Smooth muscle cell (in vitro differentiated cells): ENCODE measurements around the gene NLE1. TPM values are rescaled to one million over a fixed set of nuclear protein-coding genes. Genes with fewer than 3 reads are reported as not detected.

Experiments
- DNase-seq: peaks from one replicate; lab custom pipeline; 2025; ENCODE audit not compliant: unreplicated experiment; lab: John Stamatoyannopoulos, UW
- H2AFZ ChIP-seq: fragments of 200-600 bp; sonication (generic); 2 replicates; pipeline ENCODE4 v1.6.0; 2016; ENCODE audit warnings: antibody characterized with exemption, low read depth, mild to moderate bottlenecking
- H3F3A ChIP-seq: fragments of 200-600 bp; sonication (generic); 2 replicates; pipeline ENCODE4 v1.6.0; 2017; ENCODE audit warnings: antibody characterized with exemption, low read depth
- H3K27ac ChIP-seq: fragments of 200-600 bp; sonication (generic); 2 replicates; pipeline ENCODE4 v1.5.1; 2016; ENCODE audit warnings: low read depth, mild to moderate bottlenecking
- H3K27me3 ChIP-seq: fragments of 200-600 bp; sonication (generic); 2 replicates; pipeline ENCODE4 v1.6.1; 2016; ENCODE audit warnings: low read depth, mild to moderate bottlenecking
- H3K36me3 ChIP-seq: fragments of 200-600 bp; sonication (generic); 2 replicates; pipeline ENCODE4 v1.5.1; 2016; ENCODE audit warnings: low read depth
- H3K4me1 ChIP-seq: fragments of 200-600 bp; sonication (generic); 2 replicates; pipeline ENCODE4 v1.5.1; 2016; ENCODE audit warnings: low read depth
- H3K4me2 ChIP-seq: fragments of 200-600 bp; sonication (generic); 2 replicates; pipeline ENCODE4 v1.6.0; 2016; ENCODE audit warnings: mild to moderate bottlenecking
- H3K4me3 ChIP-seq: fragments of 200-600 bp; sonication (generic); 2 replicates; pipeline ENCODE4 v1.5.1; 2016; ENCODE audit warnings: mild to moderate bottlenecking
- H3K79me2 ChIP-seq: fragments of 200-600 bp; sonication (generic); 2 replicates; pipeline ENCODE4 v1.6.0; 2016; ENCODE audit warnings: low read depth, mild to moderate bottlenecking
- H3K9ac ChIP-seq: fragments of 200-600 bp; sonication (generic); 2 replicates; pipeline ENCODE4 v1.6.0; 2016; ENCODE audit warnings: low read depth
- H3K9me3 ChIP-seq: fragments of 200-600 bp; sonication (generic); replicated peaks from 2 replicates; pipeline ENCODE4 v1.5.1; 2016; ENCODE audit warnings: low read depth
- H4K20me1 ChIP-seq: fragments of 200-600 bp; sonication (generic); 2 replicates; pipeline ENCODE4 v1.6.0; 2016; ENCODE audit warnings: low read depth
- WGBS: methylation state at CpG from one replicate; pipeline ENCODE4 v1.1.7; 2016; ENCODE audit warnings: low lambda C conversion rate; 5-methylcytosine and 5-hydroxymethylcytosine counted together
- polyA plus RNA-seq: library from polyadenylated mRNA; unstranded; fragments of >200 nt; fragmentation: Nextera tagmentation; extraction: Ambion mirVana; gene quantifications from 2 replicates; pipeline ENCODE4 v1.2.1, GENCODE V29; 2016
- total RNA-seq: library from RNA; depleted of rRNA; stranded (reverse); fragments of >200 nt; gene quantifications from 2 replicates; pipeline ENCODE4 v1.2.3, GENCODE V29; 2014
- TF ChIP-seq, protein P1 (sequence below): fragments of 200-600 bp; sonication (generic); IDR thresholded peaks from 2 replicates; pipeline ENCODE4 v1.5.1; 2017; ENCODE audit warnings: borderline replicate concordance, mild to moderate bottlenecking, antibody characterized with exemption; ENCODE audit not compliant: insufficient read depth, poor library complexity, severe bottlenecking

The NLE1 gene
- total and polyA plus RNA-seq, 2 experiments from 2014 or later, result 5.6 to 10.3 TPM

DNA sequence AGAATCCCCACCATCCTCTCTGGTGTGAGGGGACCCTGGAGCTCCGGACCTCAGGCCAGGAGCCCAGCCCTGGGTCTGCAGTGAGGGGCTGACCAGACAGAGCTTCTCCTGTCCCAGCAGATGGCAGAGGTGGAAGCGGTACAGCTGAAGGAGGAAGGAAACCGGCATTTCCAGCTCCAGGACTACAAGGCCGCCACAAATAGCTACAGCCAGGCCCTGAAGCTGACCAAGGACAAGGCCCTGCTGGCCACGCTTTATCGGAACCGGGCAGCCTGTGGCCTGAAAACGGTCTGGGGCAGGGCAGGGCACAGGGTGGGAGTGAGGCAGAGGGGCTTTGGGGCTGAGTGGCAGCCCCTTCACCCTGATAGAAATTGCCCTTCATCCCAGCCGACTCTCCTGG is 6.0 kb upstream of the NLE1 start:
- TF ChIP-seq, protein P1, sequence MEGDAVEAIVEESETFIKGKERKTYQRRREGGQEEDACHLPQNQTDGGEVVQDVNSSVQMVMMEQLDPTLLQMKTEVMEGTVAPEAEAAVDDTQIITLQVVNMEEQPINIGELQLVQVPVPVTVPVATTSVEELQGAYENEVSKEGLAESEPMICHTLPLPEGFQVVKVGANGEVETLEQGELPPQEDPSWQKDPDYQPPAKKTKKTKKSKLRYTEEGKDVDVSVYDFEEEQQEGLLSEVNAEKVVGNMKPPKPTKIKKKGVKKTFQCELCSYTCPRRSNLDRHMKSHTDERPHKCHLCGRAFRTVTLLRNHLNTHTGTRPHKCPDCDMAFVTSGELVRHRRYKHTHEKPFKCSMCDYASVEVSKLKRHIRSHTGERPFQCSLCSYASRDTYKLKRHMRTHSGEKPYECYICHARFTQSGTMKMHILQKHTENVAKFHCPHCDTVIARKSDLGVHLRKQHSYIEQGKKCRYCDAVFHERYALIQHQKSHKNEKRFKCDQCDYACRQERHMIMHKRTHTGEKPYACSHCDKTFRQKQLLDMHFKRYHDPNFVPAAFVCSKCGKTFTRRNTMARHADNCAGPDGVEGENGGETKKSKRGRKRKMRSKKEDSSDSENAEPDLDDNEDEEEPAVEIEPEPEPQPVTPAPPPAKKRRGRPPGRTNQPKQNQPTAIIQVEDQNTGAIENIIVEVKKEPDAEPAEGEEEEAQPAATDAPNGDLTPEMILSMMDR, result no peak
- Histone ChIP-seq H3K9me3 (no peaks in the 10 kb centered on the region), H3F3A (no peaks in the 10 kb centered on the region), H3K4me1 (no peaks in the 10 kb centered on the region), H3K27ac (no peak overlapping the region), H3K27me3 (no peaks in the 10 kb centered on the region), H3K4me2 (no peak overlapping the region), H3K9ac (no peak overlapping the region), H3K79me2 (no peaks in the 10 kb centered on the region), H2AFZ (no peak overlapping the region), H3K36me3 (no peaks in the 10 kb centered on the region), H3K4me3 (no peak overlapping the region), H4K20me1 (no peaks in the 10 kb centered on the region)
- WGBS, result 86% methylated on average over 9 of the region's 9 CpGs
- DNase-seq, result no peak

DNA sequence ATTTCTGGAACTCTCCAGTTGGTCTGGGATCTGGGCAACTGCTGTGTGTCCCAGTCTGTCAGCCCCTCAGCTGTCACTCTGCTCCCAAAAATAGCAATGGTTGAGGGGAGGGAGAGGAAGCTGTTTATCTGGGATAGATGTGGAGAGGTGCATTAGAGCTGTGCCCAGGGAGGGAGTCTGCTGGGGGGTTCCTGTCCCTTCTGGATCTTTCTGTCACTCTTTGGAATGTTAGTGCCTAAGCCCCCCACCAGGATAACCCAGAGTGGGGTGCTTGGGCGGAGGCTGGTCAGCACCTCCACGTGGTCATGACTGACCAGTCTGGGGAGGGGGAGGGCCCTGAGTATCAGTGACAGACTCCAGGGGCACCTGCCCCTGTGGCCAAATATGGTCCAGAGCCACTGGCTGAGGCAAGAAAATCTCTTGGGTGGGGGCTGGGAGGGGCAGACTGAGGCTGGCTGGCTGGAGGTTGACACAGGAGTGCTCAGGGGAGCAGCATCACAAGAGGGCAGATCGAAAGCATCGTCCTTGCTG is 5.3 kb upstream of the NLE1 start, which contains the start of gene UNC45B:
TSS of gene UNC45B (plus strand) at position 443 of the 531 bp plus-strand sequence. CDS start 447 bp downstream, outside the sequence.
- no peak for DNase-seq
- no peaks in the 10 kb centered on the region for H3K36me3 ChIP-seq
- H3K27me3 ChIP-seq, result no peaks in the 10 kb centered on the region
- no peaks in the 10 kb centered on the region for H4K20me1 ChIP-seq
- no peak within 1 kb of the TSS for H3K9ac ChIP-seq
- no peak within 1 kb of the TSS for H3K4me2 ChIP-seq
- no peaks in the 10 kb centered on the region for H3K79me2 ChIP-seq
- no peak within 1 kb of the TSS for H2AFZ ChIP-seq
- H3K27ac ChIP-seq, result no peak within 1 kb of the TSS
- no peaks in the 10 kb centered on the region for H3F3A ChIP-seq
- H3K4me3 ChIP-seq, result no peak within 1 kb of the TSS
- no peaks in the 10 kb centered on the region for H3K4me1 ChIP-seq
- WGBS, result 69% methylated on average over 4 of the region's 4 CpGs
- no peaks in the 10 kb centered on the region for H3K9me3 ChIP-seq
- TF ChIP-seq, protein P1, result no peak

DNA sequence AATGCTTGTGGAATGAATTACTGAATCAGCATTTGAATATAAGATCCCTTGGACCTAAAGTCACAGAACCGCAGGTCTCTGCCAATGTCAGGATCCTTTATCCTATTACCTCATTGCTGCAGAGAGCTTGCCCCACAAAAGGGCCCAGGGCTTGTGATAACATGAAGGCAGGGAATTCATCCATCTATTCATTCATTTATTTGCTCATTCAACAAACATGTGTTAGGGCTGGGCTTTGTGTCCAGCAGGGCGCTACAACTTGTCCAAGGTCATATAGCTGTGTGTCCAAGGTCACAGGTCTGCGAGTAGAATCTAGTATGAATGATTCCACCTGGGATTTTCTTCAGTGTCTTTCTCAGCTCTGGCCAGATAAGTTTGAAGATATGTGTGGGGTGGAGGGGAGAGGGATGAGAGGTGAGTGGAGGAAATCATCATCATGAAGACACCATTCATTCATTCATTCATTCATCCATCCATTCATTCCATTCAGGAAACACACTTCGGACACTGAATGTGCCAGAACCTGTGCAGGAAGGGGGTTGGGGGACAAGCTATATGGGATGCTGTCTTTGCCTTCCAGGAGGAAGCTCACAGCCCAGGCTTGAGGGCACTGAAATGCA is 4.2 kb upstream of the NLE1 start:
- H2AFZ ChIP-seq, result no peak overlapping the region
- no peak overlapping the region for H3K27ac ChIP-seq
- TF ChIP-seq, protein P1, result no peak
- 91% methylated on average over 4 of the region's 4 CpGs for WGBS
- peaks cover 6% of the 10 kb centered on the region for H3K79me2 ChIP-seq
- no peaks in the 10 kb centered on the region for H3K27me3 ChIP-seq
- no peaks in the 10 kb centered on the region for H3F3A ChIP-seq
- H3K4me3 ChIP-seq, result no peak overlapping the region
- H3K36me3 ChIP-seq, result no peaks in the 10 kb centered on the region
- no peaks in the 10 kb centered on the region for H3K4me1 ChIP-seq
- no peaks in the 10 kb centered on the region for H3K9me3 ChIP-seq
- H4K20me1 ChIP-seq, result no peaks in the 10 kb centered on the region
- H3K4me2 ChIP-seq, result no peak overlapping the region
- no peak for DNase-seq
- no peak overlapping the region for H3K9ac ChIP-seq

DNA sequence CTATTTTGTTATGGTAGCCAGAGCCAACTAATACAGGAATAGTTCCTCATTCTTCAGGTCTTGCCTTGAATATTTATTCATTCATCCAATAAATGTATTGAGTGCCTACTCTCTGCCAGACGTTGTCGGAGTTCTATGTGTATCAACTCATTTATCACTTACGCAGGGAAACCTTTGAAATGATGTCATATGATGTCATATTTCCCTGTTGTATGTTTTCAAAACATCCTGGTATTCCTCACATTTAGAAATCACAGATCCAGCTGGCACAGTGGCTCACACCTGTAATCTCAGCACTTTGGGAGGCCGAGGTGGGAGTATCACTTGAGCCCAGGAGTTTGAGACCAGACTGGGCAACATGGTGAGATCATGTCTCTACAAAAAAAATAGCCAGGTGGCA is 2.7 kb upstream of the NLE1 start:
- no peaks in the 10 kb centered on the region for H4K20me1 ChIP-seq
- TF ChIP-seq, protein P1, result no peak
- H3K4me3 ChIP-seq, result no peak overlapping the region
- no peak overlapping the region for H2AFZ ChIP-seq
- no peaks in the 10 kb centered on the region for H3K36me3 ChIP-seq
- no peaks in the 10 kb centered on the region for H3K9me3 ChIP-seq
- H3K4me1 ChIP-seq, result peaks cover 8% of the 10 kb centered on the region
- H3K27me3 ChIP-seq, result no peaks in the 10 kb centered on the region
- H3K9ac ChIP-seq, result no peak overlapping the region
- H3F3A ChIP-seq, result no peaks in the 10 kb centered on the region
- no peak overlapping the region for H3K27ac ChIP-seq
- no peak for DNase-seq
- H3K4me2 ChIP-seq, result no peak overlapping the region
- 92% methylated on average over 4 of the region's 4 CpGs for WGBS
- H3K79me2 ChIP-seq, result peaks cover 13% of the 10 kb centered on the region
